LNCaP clone FGC (cell line): ENCODE measurements around the gene GUCY2D.

Experiments used
- DNase-seq: peaks from one replicate; pipeline ENCODE4 v3.0.0-alpha.2; 2011; ENCODE audit warnings: low read depth
- H3K4me3 ChIP-seq: 2 replicates; pipeline ENCODE4 v1.5.1; 2011; ENCODE audit warnings: mild to moderate bottlenecking, low read depth, low read length, control low read depth
- TF ChIP-seq, protein P1 (sequence below): IDR thresholded peaks from 2 replicates; pipeline ENCODE4 v1.5.1; 2012; ENCODE audit warnings: mild to moderate bottlenecking; ENCODE audit not compliant: control insufficient read depth, insufficient read depth; ENCODE audit errors: extremely low read depth

Gene GUCY2D

GRCh38 chr17:7967751-7968150 lies 34.7 kb upstream of the GUCY2D start:
- TF ChIP-seq, protein P1, sequence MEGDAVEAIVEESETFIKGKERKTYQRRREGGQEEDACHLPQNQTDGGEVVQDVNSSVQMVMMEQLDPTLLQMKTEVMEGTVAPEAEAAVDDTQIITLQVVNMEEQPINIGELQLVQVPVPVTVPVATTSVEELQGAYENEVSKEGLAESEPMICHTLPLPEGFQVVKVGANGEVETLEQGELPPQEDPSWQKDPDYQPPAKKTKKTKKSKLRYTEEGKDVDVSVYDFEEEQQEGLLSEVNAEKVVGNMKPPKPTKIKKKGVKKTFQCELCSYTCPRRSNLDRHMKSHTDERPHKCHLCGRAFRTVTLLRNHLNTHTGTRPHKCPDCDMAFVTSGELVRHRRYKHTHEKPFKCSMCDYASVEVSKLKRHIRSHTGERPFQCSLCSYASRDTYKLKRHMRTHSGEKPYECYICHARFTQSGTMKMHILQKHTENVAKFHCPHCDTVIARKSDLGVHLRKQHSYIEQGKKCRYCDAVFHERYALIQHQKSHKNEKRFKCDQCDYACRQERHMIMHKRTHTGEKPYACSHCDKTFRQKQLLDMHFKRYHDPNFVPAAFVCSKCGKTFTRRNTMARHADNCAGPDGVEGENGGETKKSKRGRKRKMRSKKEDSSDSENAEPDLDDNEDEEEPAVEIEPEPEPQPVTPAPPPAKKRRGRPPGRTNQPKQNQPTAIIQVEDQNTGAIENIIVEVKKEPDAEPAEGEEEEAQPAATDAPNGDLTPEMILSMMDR: no peak
- no peak overlapping the region for H3K4me3 ChIP-seq
- DNase-seq: no peak

GRCh38 chr17:7969433-7969832 lies 33.0 kb upstream of the GUCY2D start:
- TF ChIP-seq, protein P1: no peak
- DNase-seq: no peak
- no peak overlapping the region for H3K4me3 ChIP-seq

DNA sequence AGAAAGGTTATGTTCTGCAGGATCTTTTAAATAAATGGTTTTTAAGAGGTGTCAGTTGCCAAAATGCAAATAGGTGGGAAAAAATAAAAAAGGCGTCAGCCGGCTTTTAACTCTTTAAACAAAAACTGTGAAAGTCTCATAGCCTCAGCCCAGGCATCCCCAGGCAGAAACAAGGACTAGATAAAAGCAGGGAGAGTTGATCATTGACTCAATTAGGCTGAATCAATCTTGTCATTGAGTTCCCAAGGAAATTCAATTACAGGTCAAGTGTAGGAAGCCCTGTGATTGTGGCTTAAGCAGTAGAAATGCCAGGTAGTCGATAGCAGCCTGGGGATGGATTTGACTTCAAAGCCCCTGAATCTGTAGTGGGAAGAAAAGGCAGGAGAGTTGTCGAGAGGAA lies 30.8 kb upstream of the GUCY2D start:
- no peak overlapping the region for H3K4me3 ChIP-seq
- TF ChIP-seq, protein P1: no peak
- DNase-seq: no peak

DNA sequence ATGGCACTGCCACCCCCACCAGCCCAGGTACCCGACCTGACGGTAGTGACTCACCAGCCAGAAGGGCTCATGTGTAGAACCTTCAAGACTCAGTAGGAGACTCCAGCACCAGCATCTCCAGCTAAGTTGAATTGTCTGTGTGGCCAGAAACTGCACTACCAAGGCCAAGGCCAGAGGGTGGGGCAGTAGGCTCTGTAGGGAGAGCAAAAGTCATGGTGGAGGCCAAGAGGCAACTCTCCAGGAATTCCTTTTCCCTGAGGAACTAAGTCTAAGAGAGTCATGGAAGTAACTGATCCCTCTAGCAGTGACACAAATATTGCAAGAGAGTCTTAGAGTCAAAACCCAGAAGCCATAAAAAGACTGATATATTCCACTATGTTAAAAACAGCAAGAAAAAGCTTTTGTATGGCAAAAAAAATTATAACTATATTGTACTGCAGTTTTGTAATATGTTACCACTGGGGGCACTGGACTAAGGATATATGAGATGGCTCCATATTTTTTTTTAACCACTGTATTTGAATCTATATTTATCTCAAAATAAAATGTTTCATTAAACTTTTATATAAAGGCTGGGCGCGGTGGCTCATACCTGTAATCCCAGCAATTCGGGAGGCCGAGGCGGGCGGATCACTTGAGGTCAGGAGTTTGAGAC lies 30.2 kb upstream of the GUCY2D start:
- no peak for DNase-seq
- TF ChIP-seq, protein P1: no peak
- no peak overlapping the region for H3K4me3 ChIP-seq

DNA sequence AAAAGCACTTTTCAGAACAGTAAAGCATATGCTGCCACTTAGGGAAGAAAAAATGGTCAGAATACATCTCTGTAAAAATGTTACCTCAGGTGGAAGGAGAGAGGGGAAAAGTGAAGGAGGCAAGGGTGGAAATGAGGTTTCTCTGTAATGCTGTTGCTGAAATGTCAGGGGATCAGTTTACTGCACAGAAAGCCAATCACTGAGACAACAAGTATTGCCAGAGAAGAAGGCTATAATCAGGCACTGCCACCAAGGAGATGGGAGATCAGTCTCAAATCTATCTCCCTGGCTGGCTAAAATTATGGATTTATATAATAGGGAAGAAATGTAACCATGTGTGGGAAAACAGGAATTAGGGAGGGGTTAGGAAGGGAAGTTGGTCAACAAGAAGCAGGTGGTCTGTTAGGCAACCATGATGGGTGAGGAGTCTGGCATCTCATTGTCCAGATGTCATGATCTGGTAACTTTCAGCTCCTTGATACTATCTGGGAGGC lies 27.7 kb upstream of the GUCY2D start:
- no peak overlapping the region for H3K4me3 ChIP-seq
- DNase-seq: no peak
- TF ChIP-seq, protein P1: no peak

DNA sequence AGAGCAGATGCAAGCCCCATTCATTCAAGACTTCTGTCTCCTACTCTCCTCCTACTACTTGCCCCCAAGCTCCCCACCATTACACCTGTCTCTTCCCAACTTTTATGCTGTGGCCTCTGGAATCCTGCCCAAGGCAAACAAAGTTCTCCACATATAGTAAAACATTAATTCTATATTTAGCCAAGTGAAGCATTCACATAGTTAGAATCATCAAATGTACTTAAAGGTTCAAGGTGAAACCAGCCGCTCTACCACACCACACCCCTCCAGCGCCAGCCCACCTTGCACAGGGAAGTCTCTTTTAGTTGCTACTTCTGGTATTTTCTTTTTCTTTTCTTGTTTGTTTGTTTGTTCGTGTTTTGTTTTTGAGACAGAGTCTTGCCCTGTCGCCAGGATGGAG lies 25.4 kb upstream of the GUCY2D start:
- TF ChIP-seq, protein P1: no peak
- no peak for DNase-seq
- no peak overlapping the region for H3K4me3 ChIP-seq

DNA sequence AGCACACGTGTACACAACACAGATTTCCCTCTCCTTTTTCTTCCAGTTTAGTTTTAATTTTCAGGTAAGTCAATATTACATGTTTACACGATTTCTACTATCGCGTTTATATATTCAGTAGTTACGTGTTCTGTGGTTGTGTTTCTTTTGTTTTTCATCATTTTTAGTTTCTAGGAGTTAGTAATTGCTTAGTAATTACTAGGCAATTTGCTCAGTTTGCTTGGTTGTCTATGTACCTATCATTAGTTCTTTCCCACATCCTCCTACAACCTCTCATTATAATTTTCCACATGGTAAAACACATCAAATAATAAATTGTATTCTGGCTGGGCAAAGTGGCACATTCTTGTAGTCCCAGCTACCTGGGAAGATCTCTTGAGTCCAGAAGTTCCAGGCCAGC lies 24.6 kb upstream of the GUCY2D start:
- TF ChIP-seq, protein P1: no peak
- H3K4me3 ChIP-seq: no peak overlapping the region
- DNase-seq: no peak
